ENCODE data around the gene LRRN2. TPM values are rescaled to one million over a fixed set of nuclear protein-coding genes. Genes with fewer than 3 reads are reported as not detected.

The LRRN2 gene
- total RNA-seq, 4 donors from 2014 or later: 2.0 to 8.6 (median 3.9) TPM

GRCh38 chr1:204670152-204670927 lies 15.2 kb downstream of the LRRN2 start:
- no peak overlapping the region for H3K4me3 ChIP-seq (replicated peaks in 1 of 3)
- H3K27ac ChIP-seq: no peak overlapping the region
- TF ChIP-seq CTCF (IDR thresholded peaks at IDR 0.05): no peak
- TF ChIP-seq POLR2A (IDR thresholded peaks at IDR 0.05): no peak
- intact Hi-C loops (cut with DNase I): no loop called here
- WGBS, 2 donors: 75 to 79% methylated on average over 10 of the region's 10 CpGs
- no peaks in the 10 kb centered on the region for H3K9me3 ChIP-seq
- no peaks in the 10 kb centered on the region for H3K4me1 ChIP-seq
- H3K36me3 ChIP-seq: no peaks in the 10 kb centered on the region
- DNase-seq: no peak
- H3K27me3 ChIP-seq: no peaks in the 10 kb centered on the region

- 0 to 29% methylated on average over 1 of the region's 1 CpG for WGBS, 2 donors
- intact Hi-C loops (cut with DNase I): no loop called here
- TF ChIP-seq POLR2A (IDR thresholded peaks at IDR 0.05): no peak
- no peak for TF ChIP-seq CTCF (IDR thresholded peaks at IDR 0.05)
Measured at GRCh38 chr1:204669579-204669978, 16.0 kb downstream of the LRRN2 start.

DNA sequence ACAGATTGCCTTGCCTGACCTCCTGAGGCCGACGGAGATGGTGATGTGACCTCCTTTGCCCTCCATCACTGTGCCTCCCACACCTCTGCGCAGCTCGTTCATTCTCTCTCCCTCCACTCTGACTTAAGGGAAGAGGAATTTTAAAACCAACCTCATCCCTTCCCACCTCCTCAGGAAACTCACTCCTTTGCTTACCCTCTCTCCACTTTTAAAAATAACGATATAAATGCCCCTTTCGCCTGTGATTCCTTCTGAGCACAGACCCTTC lies 21.2 kb downstream of the LRRN2 start:
- Histone ChIP-seq H3K4me1 (no peaks in the 10 kb centered on the region), H3K27me3 (no peaks in the 10 kb centered on the region), H3K36me3 (no peaks in the 10 kb centered on the region), H3K27ac (no peak overlapping the region), H3K4me3 (replicated peaks in 1 of 3) (no peak overlapping the region), H3K9me3 (no peaks in the 10 kb centered on the region)
- 85 to 89% methylated on average over 6 of the region's 6 CpGs for WGBS, 2 donors
- intact Hi-C loops (cut with DNase I): no loop called here
- TF ChIP-seq POLR2A (IDR thresholded peaks at IDR 0.05): no peak
- TF ChIP-seq CTCF (IDR thresholded peaks at IDR 0.05): no peak
- no peak for DNase-seq

More at GRCh38 chr1:204669579-204669978, 16.0 kb downstream of the LRRN2 start:
- no peak for DNase-seq
- Histone ChIP-seq H3K36me3 (no peaks in the 10 kb centered on the region), H3K9me3 (no peaks in the 10 kb centered on the region), H3K27me3 (no peaks in the 10 kb centered on the region), H3K4me3 (replicated peaks in 1 of 3) (no peak overlapping the region), H3K4me1 (no peaks in the 10 kb centered on the region), H3K27ac (no peak overlapping the region)

- intact Hi-C loops (cut with DNase I): no loop called here
- no peaks in the 10 kb centered on the region for H3K4me1 ChIP-seq
- TF ChIP-seq POLR2A (IDR thresholded peaks at IDR 0.05) (no peak), CTCF (IDR thresholded peaks at IDR 0.05) (no peak)
Measured at GRCh38 chr1:204663644-204664383, 21.7 kb downstream of the LRRN2 start.

DNA sequence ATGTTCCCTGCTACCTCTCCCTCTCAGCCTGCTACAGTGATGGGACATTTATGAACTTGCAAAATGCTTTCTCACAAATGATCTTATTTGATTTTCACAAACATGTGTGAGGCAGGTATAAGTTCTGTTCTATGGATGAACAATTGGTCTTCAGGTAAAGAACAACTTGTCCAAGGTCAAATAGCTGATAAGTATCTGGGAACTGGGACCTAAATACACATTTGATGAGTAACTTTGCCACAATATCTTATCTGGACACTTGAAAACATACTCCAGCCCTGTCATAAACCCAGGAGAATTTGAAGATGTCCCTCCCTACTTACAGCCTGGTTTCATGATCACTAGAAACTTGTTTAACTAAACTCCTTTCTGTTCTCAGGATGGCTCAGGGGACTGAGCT lies 23.0 kb downstream of the LRRN2 start:
- Histone ChIP-seq H3K36me3 (no peaks in the 10 kb centered on the region), H3K4me3 (replicated peaks in 1 of 3) (no peak overlapping the region), H3K27ac (no peak overlapping the region), H3K27me3 (no peaks in the 10 kb centered on the region), H3K9me3 (no peaks in the 10 kb centered on the region), H3K4me1 (no peaks in the 10 kb centered on the region)
- TF ChIP-seq POLR2A (IDR thresholded peaks at IDR 0.05) (no peak), CTCF (IDR thresholded peaks at IDR 0.05) (no peak)
- intact Hi-C loops (cut with DNase I): no loop called here
- no peak for DNase-seq

More at GRCh38 chr1:204663644-204664383, 21.7 kb downstream of the LRRN2 start:
- no peak for DNase-seq
- no peaks in the 10 kb centered on the region for H3K36me3 ChIP-seq
- no peak overlapping the region for H3K4me3 ChIP-seq (replicated peaks in 1 of 3)
- WGBS, 2 donors: 83 to 84% methylated on average over 14 of the region's 15 CpGs
- H3K27ac ChIP-seq: no peak overlapping the region
- no peaks in the 10 kb centered on the region for H3K27me3 ChIP-seq
- H3K9me3 ChIP-seq: no peaks in the 10 kb centered on the region
